Measurements from ENCODE around the gene SGMS1. TPM values are rescaled to one million over a fixed set of nuclear protein-coding genes. Genes with fewer than 3 reads are reported as not detected.

The SGMS1 gene
- total RNA-seq, 1 experiment from 2014 or later, result 20.4 TPM

DNA sequence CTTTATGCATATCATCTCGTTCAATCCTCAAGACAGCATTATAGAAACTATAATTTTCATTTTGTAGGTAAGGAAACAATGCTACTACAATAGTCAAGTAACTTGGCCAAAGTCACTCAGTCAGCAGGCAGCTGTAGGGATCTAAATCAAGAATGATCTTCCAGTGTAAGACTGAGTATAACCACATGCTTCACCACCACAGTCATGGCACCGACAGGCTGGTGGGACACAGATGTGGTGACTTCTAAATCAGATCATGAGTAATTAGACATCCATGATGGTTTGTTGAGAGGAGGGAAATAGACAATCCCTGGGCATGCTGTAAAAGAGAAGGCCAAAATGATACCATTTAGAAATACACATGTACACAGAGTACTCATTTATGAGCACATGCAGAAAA lies 288.4 kb downstream of the SGMS1 start:
- Mint-ChIP-seq H3K9me3 (no peaks in the 10 kb centered on the region), H3K4me3 (no peak overlapping the region), H3K36me3 (ENCODE audit: insufficient read depth in 1 of 3, low read depth in 3 of 3) (no peaks in the 10 kb centered on the region), H3K27me3 (ENCODE audit: low read depth) (no peaks in the 10 kb centered on the region), H3K27ac (no peak overlapping the region), H3K4me1 (peaks cover 0 to 4% of the 10 kb centered on the region in 2 experiments; a peak in 1 of 4 replicates)
- Histone ChIP-seq H2AK5ac (ENCODE audit: insufficient read length, low read length) (no peak overlapping the region), H3K27me3 (ENCODE audit: insufficient read depth, low read length) (no peaks in the 10 kb centered on the region), H3K56ac (ENCODE audit: insufficient read length, low read depth, low read length) (no peak overlapping the region), H3K79me2 (ENCODE audit: insufficient read depth, low read length) (no peaks in the 10 kb centered on the region), H3K18ac (ENCODE audit: insufficient read length, low read depth, low read length) (no peak overlapping the region), H3K27ac (ENCODE audit: insufficient read length, low read depth, low read length) (no peak overlapping the region), H3K14ac (ENCODE audit: insufficient read depth, low read length) (no peak overlapping the region), H2BK120ac (ENCODE audit: low read depth, low read length, poor library complexity, severe bottlenecking) (no peak overlapping the region), H4K8ac (replicated peaks; ENCODE audit: insufficient read length, low read depth, low read length) (no peak overlapping the region), H3K4ac (ENCODE audit: low read depth, low read length) (no peak overlapping the region), H2AFZ (ENCODE audit: low read length) (no peak overlapping the region), H3K23me2 (ENCODE audit: insufficient read length, low read depth, low read length, poor library complexity, severe bottlenecking) (no peaks in the 10 kb centered on the region), H3T11ph (ENCODE audit: low read length) (no peak overlapping the region), H4K5ac (ENCODE audit: insufficient read length, low read depth, low read length) (no peak overlapping the region), H3K4me2 (ENCODE audit: insufficient read depth, insufficient read length, low read length) (no peak overlapping the region), H2BK15ac (ENCODE audit: low read depth, low read length) (no peak overlapping the region), H2BK5ac (ENCODE audit: insufficient read length, low read length) (no peak overlapping the region), H4K20me1 (ENCODE audit: control insufficient read depth, insufficient read depth, insufficient read length) (no peaks in the 10 kb centered on the region), H3K9ac (ENCODE audit: extremely low read depth, insufficient read length, low read length) (no peak overlapping the region), H2BK20ac (ENCODE audit: low read depth, low read length, poor library complexity, severe bottlenecking) (no peak overlapping the region), H2BK12ac (ENCODE audit: insufficient read length, low read depth, low read length) (no peak overlapping the region), H3K23ac (ENCODE audit: insufficient read length, low read depth, low read length) (no peak overlapping the region), H3K79me1 (ENCODE audit: insufficient read depth, low read depth, low read length, poor library complexity, severe bottlenecking) (no peaks in the 10 kb centered on the region), H4K91ac (ENCODE audit: insufficient read length, low read depth, low read length) (no peak overlapping the region), H3K9me3 (ENCODE audit: control insufficient read depth, low read depth, low read length) (no peaks in the 10 kb centered on the region), H3K4me1 (ENCODE audit: insufficient read depth, low read length) (no peaks in the 10 kb centered on the region)
- WGBS (ENCODE audit: extremely low coverage, insufficient read length, low lambda C conversion rate), result no CpG with 5 or more reads among the region's 2 CpGs
- DNase-seq, result no peak
- TF ChIP-seq CTCF (conservative IDR thresholded peaks at IDR 0.05), result no peak
